ENCODE measurements around the gene GSE1.
A peak's percentile ranks its signal among the peaks of the same experiment; 100 is the strongest.

GSE1 gene

DNA sequence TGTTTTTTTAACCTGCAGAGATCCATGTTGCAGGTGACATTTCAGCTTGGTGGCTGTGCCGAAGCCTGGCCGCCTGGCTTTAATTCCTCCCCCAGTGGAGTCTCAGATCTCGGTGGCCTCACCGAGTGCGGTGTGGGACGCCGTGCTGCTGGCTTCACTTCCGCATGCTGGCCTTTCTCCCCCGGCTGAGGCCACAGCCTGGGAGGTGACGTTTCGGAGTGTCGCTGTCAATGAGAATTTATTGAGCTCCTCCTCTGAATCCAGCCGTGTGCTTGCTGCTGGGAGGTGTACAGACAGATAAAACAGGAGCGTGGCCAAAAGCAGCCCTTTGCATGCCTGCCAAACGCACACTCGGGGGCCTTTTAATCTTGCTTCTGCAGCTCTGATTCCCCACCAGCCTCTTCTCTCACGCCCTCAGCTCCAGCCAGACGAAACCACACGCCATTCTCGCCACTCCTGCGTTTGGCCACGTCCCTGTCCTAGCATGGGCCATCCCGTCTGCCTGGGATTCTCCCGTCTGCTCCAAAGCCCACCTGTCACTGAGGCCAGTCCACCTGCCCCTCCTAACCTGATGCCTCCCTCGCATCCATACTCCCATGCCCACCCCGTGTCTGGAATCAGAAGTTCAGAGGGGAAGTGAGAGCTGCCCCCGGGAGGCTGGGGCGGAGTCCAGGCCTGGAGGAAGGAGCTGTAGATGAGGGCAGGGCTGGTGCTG, 3.6 kb downstream of the GSE1 start:
- DNase-seq (ENCODE audit: low read depth), result no peak

GRCh38 chr16:85617948-85618347, 4.8 kb downstream of the GSE1 start:
- DNase-seq (ENCODE audit: low read depth), result no peak

DNA sequence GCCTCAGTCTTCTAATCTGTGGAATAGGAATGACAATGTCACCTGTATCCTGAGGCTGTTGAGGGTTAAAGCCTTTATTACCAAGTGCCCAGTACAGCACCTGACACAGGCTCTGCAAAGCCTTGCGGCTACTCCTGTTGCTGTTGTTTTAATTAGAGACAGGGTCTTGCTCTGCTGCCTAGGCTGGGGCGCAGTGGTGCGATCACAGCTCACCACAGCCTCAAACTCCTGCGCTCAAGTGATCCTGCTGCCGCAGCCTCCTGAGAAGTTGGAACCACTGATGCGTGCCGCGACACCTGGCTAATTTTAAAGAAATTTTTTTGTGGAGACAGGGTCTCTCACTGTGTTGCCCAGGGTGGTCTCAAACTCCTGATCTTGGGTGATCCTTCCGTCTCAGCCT, 5.4 kb downstream of the GSE1 start:
- no peak for DNase-seq (ENCODE audit: low read depth)

DNA sequence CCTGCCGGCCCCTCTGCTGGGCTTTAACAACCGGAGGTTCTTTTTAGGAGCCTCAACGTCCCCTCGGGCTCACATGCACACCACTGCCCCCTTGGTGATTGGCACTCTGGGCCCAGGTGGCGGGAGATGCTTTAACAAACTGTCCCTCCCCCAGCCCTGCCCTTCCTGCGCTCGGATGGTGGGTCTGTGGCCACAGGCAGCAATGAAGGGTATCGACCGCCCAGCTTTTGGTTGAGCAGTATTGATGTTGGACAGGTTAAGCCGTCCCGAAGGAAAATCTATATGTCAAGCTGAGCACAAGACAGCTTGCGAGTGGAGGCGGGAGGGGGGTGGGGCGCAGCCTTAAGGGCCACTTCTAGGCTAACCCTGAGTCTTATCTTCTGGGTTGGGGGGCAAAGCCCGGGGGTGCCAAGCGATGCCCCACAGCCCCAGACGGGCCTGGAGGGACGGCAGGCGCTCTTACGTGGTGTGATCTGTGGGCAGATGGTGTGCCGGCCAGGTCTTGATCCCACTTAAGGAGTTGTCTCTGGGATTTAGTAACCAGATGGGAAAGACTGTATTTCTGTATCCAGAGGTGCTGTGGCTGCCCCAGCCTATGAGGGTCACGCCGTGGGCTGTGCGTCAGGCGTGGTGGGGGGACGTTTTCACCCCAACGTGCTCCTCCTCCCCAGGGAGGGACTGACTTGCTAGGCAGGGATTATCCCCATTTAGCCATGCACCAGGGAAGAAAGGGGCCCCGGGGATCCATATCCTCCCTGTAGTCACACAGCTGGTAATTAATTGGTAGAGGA, 6.2 kb downstream of the GSE1 start:
- no peak for DNase-seq (ENCODE audit: low read depth)

DNA sequence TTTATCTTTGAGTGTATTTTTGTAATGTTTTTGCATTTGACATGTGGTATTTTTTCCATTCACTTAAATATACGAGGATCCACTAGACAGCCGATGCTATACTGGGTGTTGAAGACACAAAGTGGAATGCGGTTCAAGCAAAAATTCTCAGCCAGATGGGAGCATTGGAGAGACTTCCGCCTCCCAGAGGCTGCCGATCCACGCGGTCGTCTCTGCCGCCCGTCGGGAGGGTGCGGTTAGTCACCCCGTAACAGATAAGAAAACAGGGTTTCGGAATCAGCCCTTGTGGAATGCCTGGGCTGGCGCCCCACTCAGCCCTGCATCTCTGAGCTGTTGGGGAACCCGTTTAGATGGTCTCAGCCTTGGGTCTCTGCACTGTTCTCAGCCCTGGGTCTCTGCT, 7.3 kb downstream of the GSE1 start:
- DNase-seq (ENCODE audit: low read depth), result peak; percentile 77

DNA sequence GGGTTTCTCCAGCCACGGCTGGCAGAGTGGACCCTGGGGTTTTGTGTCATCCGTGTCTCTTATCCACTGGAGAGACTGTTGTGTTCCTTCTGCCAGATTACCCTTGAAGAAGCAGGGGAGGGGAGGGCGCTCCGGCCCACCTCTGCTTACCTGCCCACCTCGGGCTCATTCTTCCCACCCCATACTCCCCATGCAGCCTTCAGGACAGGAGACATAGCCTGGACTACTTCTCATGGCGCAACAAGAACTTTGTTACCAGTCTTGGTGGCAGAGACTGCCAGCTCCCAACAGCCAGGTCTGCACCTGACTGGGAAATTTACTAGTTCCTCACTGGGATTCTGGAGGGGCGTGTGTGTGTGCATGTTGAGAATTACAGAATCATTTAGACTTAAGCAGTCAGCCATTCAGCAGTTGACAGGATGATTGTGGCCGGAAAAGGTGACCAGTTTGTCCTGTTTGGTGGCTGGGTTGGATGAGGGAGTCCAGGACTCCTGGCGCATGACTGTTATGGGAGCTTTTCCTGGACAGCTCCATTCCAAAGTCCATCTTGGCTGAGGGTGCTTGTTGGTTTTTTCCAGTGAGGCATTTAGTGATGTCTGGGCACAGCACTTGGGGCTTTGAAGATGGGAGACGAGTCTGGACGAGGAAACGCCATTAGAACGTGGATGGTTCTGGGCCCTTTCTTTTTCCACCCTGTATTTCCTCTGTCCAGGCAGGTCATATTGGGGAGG, 8.7 kb downstream of the GSE1 start:
- no peak for DNase-seq (ENCODE audit: low read depth)

- DNase-seq (ENCODE audit: low read depth), result no peak
Observed at GRCh38 chr16:85622683-85623082, 9.6 kb downstream of the GSE1 start.

DNA sequence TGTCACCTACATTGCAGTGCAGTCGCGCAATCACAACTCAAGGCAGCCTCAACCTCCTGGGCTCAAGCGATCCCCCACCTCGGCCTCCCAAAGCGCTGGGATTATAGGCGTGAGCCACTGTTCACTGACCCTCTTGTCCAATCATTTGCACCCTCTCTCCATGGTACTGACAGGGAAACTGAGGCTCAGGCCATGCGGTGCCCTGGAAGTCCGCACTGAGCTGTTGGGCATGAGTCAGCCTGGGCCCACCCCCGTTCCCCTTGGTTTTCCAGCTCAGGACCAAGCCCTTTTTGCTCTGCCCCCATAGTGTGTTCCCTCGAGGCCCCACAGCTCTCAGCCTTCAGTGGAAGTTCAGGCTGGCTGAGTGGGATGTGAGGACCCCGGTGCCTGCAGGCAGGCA, 10.1 kb downstream of the GSE1 start:
- no peak for DNase-seq (ENCODE audit: low read depth)

DNA sequence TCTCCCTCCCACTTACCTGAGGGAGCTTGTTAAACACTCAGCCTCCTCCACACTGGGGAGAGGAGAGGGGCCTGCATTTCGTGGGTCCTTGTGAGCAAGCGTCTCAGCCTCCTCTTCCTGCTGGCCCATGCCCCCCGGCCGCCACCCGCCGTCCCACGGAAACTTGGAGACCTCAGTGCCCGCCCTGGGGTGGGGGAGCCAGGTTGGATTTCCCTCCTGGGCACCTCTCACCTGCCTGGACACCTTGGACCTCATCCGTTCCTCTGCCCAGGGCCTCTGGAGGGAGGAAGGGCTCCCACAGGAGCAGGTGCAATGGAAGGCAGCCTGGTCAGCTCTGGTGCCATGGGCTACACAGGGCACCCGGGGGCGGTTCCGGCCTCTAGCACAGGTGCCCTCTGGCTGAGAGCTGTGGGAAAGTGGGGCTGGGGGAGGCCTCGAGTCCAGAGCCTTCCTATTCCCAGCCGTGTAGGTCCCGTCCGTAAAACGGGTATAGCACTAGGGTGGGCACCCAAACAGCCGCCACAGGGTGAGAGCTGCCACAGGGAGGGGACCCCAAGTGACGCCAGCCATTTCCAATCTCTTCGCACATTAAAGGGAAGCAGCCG, 11.0 kb downstream of the GSE1 start:
- DNase-seq (ENCODE audit: low read depth), result no peak

- no peak for DNase-seq (ENCODE audit: low read depth)
Observed at GRCh38 chr16:85624646-85625045, 11.5 kb downstream of the GSE1 start.

DNA sequence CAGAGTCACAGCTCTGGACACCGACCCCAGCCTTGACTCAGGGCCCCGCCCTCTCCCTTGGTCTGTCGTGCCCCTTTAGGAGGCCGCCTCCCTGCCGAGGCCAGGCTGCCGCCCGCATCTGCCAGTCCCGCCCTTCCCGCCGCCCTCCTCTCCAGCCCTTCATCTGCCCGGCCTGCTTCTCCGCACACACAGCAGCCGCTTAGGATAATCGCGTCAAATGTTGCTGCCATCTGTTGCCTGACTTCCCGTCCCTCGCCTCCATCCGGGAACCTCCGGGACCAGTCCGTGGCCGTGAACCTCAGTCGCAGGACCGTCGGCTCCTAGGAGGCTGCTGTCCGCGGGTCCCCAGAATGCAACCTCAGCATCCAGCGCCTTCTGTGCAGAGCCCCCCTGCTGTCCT, 11.9 kb downstream of the GSE1 start:
- no peak for DNase-seq (ENCODE audit: low read depth)

- DNase-seq (ENCODE audit: low read depth), result no peak
Observed at GRCh38 chr16:85625485-85626117, 12.5 kb downstream of the GSE1 start.

GRCh38 chr16:85626191-85626981, 13.3 kb downstream of the GSE1 start:
- no peak for DNase-seq (ENCODE audit: low read depth)

DNA sequence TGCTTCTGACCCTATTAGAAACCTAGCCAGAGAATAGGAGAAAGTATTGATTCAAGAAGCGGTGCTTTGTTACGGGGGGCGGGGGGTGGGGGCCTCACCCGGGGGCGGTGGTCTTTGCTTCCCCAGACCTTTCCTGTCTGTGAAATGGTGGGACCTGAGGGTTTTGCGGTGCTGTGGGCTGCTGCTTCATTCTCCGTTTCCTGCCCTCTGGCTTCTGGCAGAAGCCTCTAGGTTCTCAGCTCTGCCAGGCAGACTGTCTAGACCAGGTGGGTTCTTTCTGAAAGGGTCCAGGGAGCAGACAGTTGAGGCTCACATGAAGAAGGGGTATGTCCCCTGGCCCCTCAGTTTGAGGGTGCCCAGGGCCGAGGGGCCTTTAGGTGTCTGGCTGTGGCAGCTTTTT, 14.0 kb downstream of the GSE1 start:
- DNase-seq (ENCODE audit: low read depth), result no peak

DNA sequence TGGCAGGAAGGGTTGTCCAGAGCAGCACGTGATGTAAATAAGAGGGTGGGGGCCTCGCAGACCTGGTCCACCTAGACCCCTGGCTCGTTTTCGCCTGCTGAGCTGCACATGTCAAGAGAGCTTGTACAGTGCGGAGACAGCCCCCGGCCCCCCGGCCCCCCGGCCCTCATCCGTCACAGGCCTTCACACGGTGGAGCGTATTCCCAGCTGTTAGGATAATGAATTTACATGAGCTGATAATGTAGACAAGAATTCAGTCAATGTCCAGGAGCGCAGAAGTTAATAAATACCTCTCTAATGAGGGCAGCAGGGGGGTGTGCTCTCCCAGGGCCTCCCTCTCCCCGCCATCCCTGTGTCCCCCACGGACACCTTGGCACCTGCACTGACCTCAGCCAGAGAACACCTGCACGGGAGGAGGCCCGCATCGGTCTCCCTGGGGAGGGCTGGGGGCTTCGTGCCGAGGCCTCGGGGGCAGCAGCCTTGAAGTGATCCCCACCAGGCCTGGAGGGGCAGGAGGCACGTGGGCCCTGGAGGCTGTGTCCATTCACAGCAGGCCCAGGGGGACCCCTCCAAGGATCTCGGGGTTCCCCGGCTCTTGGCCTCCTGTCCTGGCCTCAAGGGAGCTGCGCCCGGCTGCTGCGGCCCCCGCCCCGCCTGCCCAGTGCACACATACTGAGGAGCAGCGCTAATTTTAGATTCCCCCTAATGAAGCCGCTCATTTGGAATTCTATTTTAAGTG, 14.6 kb downstream of the GSE1 start:
- DNase-seq (ENCODE audit: low read depth), result no peak

- no peak for DNase-seq (ENCODE audit: low read depth)
Observed at GRCh38 chr16:85628265-85628556, 15.1 kb downstream of the GSE1 start.

DNA sequence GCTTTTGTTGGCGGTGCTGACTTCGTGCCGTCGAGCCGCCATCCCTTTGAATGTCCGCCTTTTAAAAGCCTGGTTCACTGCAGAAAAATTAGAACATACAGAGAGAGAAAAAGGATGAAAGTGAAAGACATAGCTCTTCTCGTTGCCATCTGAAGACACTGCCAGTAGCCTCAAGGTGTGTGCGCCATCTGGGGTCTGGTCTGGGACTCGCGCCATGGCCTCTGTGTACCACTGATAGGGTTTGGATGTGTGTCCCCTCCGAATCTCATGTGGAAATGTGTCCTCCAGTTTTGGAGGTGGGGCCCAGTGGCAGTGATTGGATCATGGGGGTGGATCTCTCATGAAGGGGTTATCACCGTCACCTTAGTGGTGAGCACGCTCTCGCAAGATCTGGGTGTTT, 15.5 kb downstream of the GSE1 start:
- no peak for DNase-seq (ENCODE audit: low read depth)

GRCh38 chr16:85629326-85629725, 16.2 kb downstream of the GSE1 start:
- no peak for DNase-seq (ENCODE audit: low read depth)

DNA sequence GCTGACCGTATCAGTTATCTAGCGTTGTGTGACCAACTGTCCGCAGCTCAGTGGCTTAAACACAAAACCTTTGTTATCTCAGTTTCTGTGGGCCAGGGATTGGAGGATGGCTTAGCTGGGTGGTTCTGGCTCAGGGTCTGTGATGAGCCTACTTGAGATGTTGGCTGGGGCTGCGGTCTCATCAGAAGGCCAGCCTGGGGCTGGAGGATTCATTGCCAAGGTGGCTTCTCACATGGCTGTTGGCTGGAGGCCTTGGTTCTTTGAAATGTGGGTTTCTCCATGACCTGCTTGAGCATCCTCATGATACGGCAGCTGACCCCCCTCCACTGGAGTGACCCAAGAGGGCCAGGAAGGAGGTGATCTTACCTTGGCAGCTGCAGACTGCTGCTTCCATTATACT, 16.7 kb downstream of the GSE1 start:
- DNase-seq (ENCODE audit: low read depth), result no peak

GRCh38 chr16:85631230-85631629, 18.1 kb downstream of the GSE1 start:
- DNase-seq (ENCODE audit: low read depth), result no peak
